ENCODE data around the gene TOP2B.

The TOP2B gene

DNA sequence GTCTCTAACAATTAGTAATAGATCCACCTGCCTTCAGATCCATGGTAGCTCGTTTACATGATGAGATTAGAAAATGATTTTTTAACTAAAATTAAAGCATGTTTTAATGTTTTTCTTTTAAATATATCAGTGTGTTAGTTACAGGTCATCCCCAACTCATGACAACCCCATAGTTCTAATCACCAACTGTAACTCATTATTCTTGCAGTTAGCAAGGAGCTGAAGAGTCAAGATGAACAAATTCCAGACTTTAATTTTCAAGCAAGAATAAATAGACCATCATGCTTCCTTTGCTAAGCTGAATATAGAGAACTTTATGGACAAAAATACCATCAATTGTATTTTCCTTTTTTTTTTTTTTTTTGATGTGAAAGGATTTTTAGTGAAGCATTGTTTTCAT is 101.1 kb downstream of the TOP2B start:
- H3F3A ChIP-seq (ENCODE audit: low read depth), result no peaks in the 10 kb centered on the region
- H3K36me3 ChIP-seq (ENCODE audit: insufficient read depth, low read length), result no peaks in the 10 kb centered on the region
- H3K9me2 ChIP-seq (replicated peaks; ENCODE audit: low read depth, low read length), result no peaks in the 10 kb centered on the region
- H3K27me3 ChIP-seq (ENCODE audit: insufficient read depth, low read length, poor library complexity, severe bottlenecking), result no peaks in the 10 kb centered on the region
- no peak overlapping the region for H3K4me3 ChIP-seq (ENCODE audit: low read length, poor library complexity, severe bottlenecking)
- H3K4me1 ChIP-seq (ENCODE audit: insufficient read depth, low read length, poor library complexity, severe bottlenecking), result no peaks in the 10 kb centered on the region
- H3K4me2 ChIP-seq (ENCODE audit: low read depth, low read length, poor library complexity, severe bottlenecking), result no peak overlapping the region
- H3K79me2 ChIP-seq (ENCODE audit: insufficient read depth, low read length), result no peaks in the 10 kb centered on the region
- H2AFZ ChIP-seq (ENCODE audit: low read length), result no peak overlapping the region
- H3K9ac ChIP-seq (ENCODE audit: low read depth, low read length, poor library complexity, severe bottlenecking), result no peak overlapping the region
- no peaks in the 10 kb centered on the region for H3K9me3 ChIP-seq (ENCODE audit: insufficient read depth, low read depth, low read length)
- TF ChIP-seq EZH2phosphoT487 (IDR thresholded peaks at IDR 0.05; ENCODE audit: borderline replicate concordance), result no peak
- TF ChIP-seq, protein P1, sequence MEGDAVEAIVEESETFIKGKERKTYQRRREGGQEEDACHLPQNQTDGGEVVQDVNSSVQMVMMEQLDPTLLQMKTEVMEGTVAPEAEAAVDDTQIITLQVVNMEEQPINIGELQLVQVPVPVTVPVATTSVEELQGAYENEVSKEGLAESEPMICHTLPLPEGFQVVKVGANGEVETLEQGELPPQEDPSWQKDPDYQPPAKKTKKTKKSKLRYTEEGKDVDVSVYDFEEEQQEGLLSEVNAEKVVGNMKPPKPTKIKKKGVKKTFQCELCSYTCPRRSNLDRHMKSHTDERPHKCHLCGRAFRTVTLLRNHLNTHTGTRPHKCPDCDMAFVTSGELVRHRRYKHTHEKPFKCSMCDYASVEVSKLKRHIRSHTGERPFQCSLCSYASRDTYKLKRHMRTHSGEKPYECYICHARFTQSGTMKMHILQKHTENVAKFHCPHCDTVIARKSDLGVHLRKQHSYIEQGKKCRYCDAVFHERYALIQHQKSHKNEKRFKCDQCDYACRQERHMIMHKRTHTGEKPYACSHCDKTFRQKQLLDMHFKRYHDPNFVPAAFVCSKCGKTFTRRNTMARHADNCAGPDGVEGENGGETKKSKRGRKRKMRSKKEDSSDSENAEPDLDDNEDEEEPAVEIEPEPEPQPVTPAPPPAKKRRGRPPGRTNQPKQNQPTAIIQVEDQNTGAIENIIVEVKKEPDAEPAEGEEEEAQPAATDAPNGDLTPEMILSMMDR (conservative IDR thresholded peaks at IDR 0.05; ENCODE audit: low read length), result no peak
- H4K20me1 ChIP-seq (ENCODE audit: insufficient read depth, low read length, poor library complexity, severe bottlenecking), result no peaks in the 10 kb centered on the region

DNA sequence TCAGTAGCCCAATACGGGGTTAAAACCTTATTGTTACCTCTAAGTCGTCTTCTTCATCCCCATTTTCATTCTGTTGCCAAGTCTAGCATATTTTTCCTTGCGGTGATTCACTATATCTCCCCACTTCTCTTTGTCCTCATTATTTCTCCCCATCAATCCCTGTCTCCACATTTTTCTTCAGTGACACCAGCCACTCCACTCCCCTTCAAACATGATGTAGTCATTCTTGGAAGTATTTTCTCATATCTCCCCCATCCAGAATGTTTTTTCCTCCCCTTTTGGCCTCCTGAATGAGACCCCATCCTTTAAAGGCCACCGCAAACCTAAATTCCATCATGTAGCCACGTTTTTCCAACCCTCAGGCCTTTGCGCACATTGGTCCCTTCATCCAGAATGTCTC is 105.9 kb downstream of the TOP2B start:
- Histone ChIP-seq H3F3A (ENCODE audit: low read depth) (no peaks in the 10 kb centered on the region), H3K4me1 (ENCODE audit: insufficient read depth, low read length, poor library complexity, severe bottlenecking) (no peaks in the 10 kb centered on the region), H3K9ac (ENCODE audit: low read depth, low read length, poor library complexity, severe bottlenecking) (no peak overlapping the region), H3K9me3 (ENCODE audit: insufficient read depth, low read depth, low read length) (no peaks in the 10 kb centered on the region), H3K79me2 (ENCODE audit: insufficient read depth, low read length) (no peaks in the 10 kb centered on the region), H3K4me3 (ENCODE audit: low read length, poor library complexity, severe bottlenecking) (no peak overlapping the region), H3K27me3 (ENCODE audit: insufficient read depth, low read length, poor library complexity, severe bottlenecking) (no peaks in the 10 kb centered on the region), H3K36me3 (ENCODE audit: insufficient read depth, low read length) (no peaks in the 10 kb centered on the region), H3K9me2 (replicated peaks; ENCODE audit: low read depth, low read length) (no peaks in the 10 kb centered on the region), H3K4me2 (ENCODE audit: low read depth, low read length, poor library complexity, severe bottlenecking) (no peak overlapping the region), H2AFZ (ENCODE audit: low read length) (no peak overlapping the region), H4K20me1 (ENCODE audit: insufficient read depth, low read length, poor library complexity, severe bottlenecking) (no peaks in the 10 kb centered on the region)
- TF ChIP-seq, protein P1 (conservative IDR thresholded peaks at IDR 0.05; ENCODE audit: low read length), result no peak
- TF ChIP-seq EZH2phosphoT487 (IDR thresholded peaks at IDR 0.05; ENCODE audit: borderline replicate concordance), result no peak

DNA sequence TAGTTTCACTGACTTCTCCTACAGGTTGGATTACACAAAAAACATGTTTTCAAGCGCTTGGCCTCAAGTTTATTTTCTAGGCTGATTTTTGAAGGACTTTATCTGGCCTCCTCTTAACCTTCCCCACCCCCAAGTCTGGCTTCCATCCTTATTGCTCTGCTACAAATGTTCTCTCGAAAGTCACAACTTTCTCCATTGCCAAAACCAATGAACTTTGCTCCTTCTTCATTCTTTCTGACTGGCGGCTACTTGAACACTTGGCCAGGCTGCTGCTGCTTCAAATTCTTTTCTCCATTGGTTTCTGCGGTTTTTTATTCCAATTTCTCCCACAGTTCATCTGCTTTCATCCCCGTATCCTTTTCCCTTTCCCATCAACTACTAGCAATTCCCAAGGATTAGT is 106.6 kb downstream of the TOP2B start:
- Histone ChIP-seq H3F3A (ENCODE audit: low read depth) (no peaks in the 10 kb centered on the region), H3K27me3 (ENCODE audit: insufficient read depth, low read length, poor library complexity, severe bottlenecking) (no peaks in the 10 kb centered on the region), H3K4me1 (ENCODE audit: insufficient read depth, low read length, poor library complexity, severe bottlenecking) (no peaks in the 10 kb centered on the region), H3K79me2 (ENCODE audit: insufficient read depth, low read length) (no peaks in the 10 kb centered on the region), H3K9me3 (ENCODE audit: insufficient read depth, low read depth, low read length) (no peaks in the 10 kb centered on the region), H3K36me3 (ENCODE audit: insufficient read depth, low read length) (no peaks in the 10 kb centered on the region), H3K4me2 (ENCODE audit: low read depth, low read length, poor library complexity, severe bottlenecking) (no peak overlapping the region), H4K20me1 (ENCODE audit: insufficient read depth, low read length, poor library complexity, severe bottlenecking) (no peaks in the 10 kb centered on the region), H3K9me2 (replicated peaks; ENCODE audit: low read depth, low read length) (no peaks in the 10 kb centered on the region), H2AFZ (ENCODE audit: low read length) (no peak overlapping the region), H3K4me3 (ENCODE audit: low read length, poor library complexity, severe bottlenecking) (no peak overlapping the region), H3K9ac (ENCODE audit: low read depth, low read length, poor library complexity, severe bottlenecking) (no peak overlapping the region)
- no peak for TF ChIP-seq EZH2phosphoT487 (IDR thresholded peaks at IDR 0.05; ENCODE audit: borderline replicate concordance)
- TF ChIP-seq, protein P1 (conservative IDR thresholded peaks at IDR 0.05; ENCODE audit: low read length), result no peak
